Hematopoietic multipotent progenitor cell treated with erythropoietin and hydrocortisone succinate and interleukin-3 and kit ligand, for 15 days (in vitro differentiated cells): ENCODE data around the gene CD248.
"Not testable (repeated sequence)": the region's sequence is repeated elsewhere in the genome, so short reads cannot be mapped to it uniquely, and the experiment has no call there.

Experiments used
- DNase-seq: peaks from one replicate; pipeline ENCODE4 v3.0.0-alpha.2; 2015; ENCODE audit warnings: low spot score

Gene CD248

DNA sequence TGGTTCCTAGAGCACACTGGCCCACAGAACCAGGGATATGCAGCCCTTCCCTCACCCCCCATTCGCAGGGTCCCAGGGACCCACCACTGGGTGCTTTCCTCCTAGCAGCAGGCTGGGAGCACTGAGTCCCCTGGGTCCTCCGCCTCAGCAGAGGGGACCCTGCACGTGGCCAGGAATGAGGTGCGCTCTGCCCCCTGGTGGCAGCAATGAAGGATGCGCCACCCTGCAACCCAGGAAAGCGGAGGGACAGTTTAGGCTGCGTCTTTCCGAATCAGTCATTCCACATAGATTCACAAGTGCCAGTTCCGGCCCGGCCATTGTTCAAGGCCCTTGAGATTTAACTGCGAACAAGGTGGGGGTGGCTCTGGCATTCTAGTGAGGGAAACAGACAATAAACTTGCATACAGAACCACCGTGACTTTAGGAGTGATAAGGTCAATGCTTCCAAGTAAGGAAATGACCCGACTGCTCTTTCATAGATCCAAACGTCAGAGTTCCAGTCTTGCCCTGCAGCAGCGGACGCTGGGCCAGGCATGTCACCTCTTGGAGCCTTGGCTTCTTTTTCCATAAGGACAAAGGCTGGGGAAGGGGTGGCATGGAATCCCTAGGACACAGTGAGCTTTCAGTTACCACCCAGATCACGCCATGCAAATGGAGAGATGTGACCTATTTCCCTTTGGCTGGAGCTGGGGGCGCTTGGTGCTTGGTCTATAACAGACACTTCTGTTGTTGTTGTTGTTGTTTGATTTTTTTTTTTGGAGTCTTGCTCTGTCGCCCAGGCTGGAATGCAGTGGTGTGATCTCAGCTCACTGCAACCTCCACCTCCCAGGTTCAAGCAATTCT, 11.7 kb upstream of the CD248 start:
- peak; percentile 75 for DNase-seq

- no peak for DNase-seq
Measured at GRCh38 chr11:66328031-66328301, 11.1 kb upstream of the CD248 start.

DNA sequence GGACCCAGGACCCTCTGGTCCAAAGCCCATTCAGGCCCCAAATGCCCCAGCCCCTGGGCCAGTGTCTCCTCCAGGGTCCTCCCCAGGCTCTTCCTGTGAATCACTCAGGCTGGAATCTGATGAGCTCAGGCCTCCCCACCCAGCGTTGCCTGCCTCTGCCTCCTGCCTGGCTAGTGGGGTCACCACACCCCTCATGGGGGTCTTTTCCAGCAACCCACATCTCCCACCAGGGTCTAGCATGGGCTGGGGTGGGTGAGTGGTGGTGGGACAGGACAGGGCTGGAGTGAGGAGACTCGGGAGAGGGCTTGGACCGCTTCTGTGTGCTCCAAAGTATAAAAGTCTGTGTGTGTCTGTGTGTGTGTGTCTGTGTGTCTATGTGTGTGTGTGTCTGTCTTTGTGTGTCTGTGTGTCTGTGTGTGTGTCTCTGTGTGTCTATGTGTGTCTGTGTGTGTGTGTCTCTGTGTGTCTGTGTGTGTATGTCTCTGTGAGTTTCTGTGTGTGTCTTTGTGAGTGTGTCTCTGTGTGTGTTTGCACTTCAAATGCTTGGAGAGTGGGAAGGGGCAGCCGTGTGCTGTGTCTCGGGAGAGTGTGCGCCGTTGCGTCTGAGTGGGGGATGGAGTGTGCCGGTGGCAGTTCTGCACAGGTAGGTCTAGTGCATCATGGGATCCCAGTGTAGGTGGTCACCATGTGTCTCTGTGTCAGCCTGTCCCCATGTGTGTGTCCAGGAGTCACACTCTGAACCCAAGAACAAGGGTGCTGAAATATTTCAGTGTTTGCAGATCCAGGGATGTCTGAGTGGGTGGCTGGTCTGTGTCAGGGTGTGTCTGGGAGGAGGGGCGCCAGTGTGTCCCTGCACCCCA, 10.6 kb upstream of the CD248 start:
- no peak for DNase-seq

- no peak for DNase-seq
Measured at GRCh38 chr11:66326261-66327111, 9.6 kb upstream of the CD248 start.

- no peak for DNase-seq
Measured at GRCh38 chr11:66325263-66325671, 8.4 kb upstream of the CD248 start.

- DNase-seq: no peak
Measured at GRCh38 chr11:66324664-66325063, 7.8 kb upstream of the CD248 start.

DNA sequence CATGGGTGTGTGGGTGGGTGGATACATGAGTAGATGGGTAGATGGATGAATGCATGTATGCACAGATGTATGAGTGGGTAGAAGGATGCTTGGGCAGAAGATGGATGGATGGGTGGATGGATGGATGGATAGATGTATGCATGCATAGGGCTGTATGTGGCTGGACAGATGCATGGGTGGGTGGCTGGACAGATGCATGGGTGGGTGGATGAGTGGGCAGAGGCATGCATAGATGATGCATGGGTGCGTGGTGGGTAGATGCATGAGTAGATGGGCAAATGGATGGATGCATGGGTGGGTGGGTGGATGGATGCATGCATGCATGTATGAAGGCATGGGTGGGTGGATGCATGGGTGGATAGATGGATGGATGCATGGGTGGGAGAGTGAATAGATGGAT, 6.8 kb upstream of the CD248 start:
- DNase-seq: no peak

DNA sequence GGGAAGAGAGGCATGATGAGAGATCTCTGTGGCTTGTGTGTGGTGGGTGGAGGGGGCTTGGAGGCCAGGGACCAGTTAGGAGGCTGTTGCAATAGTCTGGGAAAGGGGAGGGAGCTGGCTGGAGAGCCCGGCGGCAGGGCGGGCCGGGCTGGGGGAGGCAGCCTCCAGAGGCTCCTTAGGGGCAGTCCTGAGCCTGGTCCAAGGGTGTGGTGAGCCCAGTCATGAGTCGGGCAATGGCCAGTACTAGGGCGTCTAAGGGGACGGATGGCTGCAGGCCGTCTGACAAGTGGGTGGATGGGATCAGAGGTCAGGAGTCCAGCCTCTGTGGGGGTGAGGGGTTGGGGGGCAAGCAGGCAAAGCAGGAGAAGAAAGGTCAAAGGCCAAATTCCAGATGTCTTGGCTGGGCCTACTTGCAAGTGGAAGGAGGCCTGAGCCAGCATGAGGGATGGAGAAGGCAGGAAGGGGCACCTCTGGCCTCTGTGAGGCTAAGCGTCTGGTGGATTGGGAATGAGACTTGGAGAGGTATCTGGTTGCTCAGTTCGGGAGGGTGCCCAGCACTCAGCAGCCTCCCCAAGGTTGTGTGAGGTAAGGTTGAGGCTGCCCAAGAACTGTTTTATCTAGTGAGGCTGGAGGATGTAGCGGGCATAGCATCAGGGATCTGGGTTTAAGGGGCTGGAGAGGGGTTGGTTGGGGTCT, 6.0 kb upstream of the CD248 start:
- no peak for DNase-seq

DNA sequence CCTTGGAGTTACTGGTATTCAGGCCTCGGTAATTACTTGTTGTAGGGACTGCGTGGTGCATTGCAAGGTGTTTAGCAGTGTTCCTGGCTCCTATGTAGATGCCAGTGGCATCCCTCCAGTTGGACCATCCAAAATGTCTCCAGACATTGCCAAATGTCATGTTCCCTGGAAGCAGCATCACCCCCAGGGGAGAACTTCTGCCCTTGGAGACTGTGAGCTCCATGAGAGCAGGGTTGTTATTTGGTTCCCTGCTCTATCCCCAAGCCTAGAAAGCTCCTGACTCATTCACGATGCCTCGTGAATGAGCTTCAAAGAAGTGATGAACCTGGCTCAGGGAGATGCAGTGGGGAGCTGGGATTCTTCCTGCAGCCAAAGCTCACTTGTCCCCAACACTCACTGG, 4.8 kb upstream of the CD248 start:
- DNase-seq: no peak

DNA sequence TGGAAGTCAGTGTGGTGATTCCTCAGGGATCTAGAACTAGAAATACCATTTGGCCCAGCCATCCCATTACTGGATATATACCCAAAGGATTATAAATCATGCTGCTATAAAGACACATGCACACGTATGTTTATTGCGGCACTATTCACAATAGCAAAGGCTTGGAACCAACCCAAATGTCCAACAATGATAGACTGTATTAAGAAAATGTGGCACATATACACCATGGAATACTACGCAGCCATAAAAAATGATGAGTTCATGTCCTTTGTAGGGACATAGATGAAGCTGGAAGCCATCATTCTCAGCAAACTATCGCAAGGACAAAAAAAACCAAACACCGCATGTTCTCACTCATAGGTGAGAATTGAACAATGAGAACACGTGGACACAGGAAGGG, 3.9 kb upstream of the CD248 start:
- not testable (repeated sequence) for DNase-seq

DNA sequence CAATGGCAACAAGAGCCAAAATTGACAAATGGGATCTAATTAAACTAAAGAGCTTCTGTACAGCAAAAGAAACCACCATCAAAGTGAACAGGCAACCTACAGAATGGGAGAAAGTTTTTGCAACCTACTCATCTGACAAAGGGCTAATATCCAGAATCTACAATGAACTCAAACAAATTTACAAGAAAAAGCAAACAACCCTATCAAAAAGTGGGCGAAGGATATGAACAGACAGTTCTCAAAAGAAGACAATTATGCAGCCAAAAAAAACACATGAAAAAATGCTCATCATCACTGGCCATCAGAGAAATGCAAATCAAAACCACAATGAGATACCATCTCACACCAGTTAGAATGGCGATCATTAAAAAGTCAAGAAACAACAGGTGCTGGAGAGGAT, 3.4 kb upstream of the CD248 start:
- not testable (repeated sequence) for DNase-seq

DNA sequence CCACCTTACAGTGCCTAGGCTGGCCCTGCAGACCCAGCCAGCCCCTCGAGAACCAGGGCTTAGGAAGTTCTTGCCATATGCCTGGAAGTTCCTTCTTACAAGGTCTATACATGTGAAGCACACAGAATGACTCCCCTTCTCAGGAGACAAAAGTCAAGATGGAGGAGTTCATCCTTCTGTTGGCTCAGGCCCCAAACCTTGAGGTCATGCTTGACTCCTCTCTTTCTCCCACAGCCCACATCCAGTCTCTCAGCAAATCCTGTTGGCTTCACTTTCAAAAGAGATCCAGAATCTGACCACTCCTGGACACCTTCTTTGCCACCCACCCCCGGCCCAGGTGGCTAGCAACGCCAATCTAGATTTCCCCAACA, 1.7 kb upstream of the CD248 start:
- DNase-seq: no peak

DNA sequence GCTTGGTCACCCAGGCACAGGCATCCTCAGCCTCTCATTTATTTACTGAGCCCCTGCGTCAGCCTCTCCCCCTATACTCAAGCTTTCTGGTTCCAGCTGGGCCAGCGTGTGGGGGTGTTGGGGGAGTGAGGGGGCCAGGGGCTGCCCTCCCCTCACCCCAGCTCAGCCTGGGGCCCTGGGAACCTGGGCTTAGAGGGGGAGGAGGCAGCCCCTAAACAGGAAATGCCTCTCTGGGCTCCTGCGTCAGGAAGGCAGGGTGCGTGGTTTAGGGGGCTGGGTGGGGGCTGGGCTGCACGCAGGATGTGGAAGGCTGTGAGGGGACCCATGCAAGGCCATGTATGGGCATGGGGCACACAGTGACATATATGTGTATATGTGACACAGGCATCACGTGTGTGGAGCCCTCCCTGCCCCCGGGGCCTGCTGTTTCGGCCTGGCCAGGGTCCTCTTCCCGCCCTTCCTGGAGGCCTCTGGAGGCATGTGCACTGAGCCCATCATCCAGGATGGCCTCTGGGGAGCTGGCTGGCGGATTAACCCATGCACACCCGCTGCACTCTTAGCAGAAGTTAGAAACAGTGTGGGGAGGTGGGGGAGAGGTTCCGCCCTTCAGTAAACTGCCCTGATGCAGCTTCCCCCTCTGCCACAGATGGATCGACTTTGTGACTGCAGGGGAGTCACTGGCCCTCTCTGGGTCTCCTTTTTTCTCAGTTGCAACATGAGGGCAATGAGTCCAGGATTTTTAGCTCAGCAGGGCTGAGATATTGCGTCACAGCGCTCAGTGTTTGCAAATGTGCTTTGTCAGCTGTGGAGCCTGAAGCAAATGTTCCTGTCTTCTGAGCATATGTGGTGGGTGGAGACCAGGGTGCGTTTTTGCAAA, 1.1 kb upstream of the CD248 start:
- DNase-seq: no peak

GRCh38 chr11:66317322-66317722, 478 bp upstream of the CD248 start:
- no peak for DNase-seq

GRCh38 chr11:66315921-66316811, 678 bp downstream of the CD248 start:
- DNase-seq: no peak

GRCh38 chr11:66315498-66315885, 1.4 kb downstream of the CD248 start:
- no peak for DNase-seq

GRCh38 chr11:66314561-66315497, 2.0 kb downstream of the CD248 start:
- DNase-seq: no peak

DNA sequence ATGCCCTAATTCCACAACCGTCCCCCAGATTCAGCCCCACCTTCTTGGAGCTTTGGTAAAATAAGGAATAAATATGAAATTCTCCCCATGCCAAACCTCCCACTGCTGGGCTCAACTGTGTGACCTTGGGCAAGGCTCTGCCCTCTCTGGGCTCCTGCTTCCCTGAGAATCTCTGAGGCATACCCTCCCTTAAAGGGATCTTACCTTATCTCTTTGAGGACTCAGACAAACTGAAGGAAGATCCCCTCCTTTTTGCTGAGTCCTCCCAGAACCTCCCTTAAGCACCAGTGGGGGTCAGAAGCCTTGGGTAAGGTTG, 2.7 kb downstream of the CD248 start:
- no peak for DNase-seq
